HTR-8/SVneo (cell line): ENCODE data around the gene GYS1.
"Not testable (repeated sequence)": the region's sequence is repeated elsewhere in the genome, so short reads cannot be mapped to it uniquely, and the experiment has no call there.

Experiments
- DNase-seq: peaks from one replicate; pipeline ENCODE4 v3.0.0; 2011; ENCODE audit warnings: low spot score, mixed read lengths; ENCODE audit not compliant: insufficient read length
- FAIRE-seq: peaks from 2 replicates; lab custom pipeline; 2011; peaks lifted over from hg19 to GRCh38; lab: Jason Lieb, UNC

Gene GYS1

DNA sequence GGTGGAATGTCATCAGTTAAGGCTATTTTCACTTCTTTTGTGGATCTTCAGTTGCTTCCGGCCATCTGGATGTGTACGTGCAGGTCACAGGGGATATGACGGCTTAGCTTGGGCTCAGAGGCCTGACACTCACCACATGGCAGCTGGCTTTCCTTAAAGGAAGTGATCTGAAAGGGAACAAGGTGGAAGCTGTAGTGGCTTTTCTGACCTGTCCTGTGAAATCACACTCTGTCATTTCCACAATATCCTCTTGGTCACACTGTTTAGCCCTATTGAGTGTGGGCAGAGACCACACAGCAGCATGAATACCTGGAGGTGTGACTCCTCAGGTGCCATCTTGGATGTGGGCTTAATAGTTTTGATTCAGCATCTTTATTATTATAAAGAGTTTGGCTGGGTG is 43.0 kb downstream of the GYS1 start:
- FAIRE-seq (no peak), DNase-seq (no peak)

DNA sequence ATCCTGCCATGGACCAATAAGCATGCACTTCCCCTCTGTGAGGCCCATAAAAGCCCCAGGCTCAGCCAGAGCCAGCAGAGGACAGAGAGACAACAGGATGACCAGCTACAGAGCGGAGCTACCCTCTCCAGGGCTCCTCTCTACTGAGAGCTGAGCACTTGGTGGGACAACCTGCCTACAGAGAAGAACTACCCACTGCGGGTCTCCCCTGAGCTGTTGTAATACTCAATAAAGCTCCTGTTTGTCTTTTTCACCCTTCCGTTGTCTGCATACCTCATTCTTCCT is 45.9 kb downstream of the GYS1 start:
- FAIRE-seq = no peak
- DNase-seq = no peak

DNA sequence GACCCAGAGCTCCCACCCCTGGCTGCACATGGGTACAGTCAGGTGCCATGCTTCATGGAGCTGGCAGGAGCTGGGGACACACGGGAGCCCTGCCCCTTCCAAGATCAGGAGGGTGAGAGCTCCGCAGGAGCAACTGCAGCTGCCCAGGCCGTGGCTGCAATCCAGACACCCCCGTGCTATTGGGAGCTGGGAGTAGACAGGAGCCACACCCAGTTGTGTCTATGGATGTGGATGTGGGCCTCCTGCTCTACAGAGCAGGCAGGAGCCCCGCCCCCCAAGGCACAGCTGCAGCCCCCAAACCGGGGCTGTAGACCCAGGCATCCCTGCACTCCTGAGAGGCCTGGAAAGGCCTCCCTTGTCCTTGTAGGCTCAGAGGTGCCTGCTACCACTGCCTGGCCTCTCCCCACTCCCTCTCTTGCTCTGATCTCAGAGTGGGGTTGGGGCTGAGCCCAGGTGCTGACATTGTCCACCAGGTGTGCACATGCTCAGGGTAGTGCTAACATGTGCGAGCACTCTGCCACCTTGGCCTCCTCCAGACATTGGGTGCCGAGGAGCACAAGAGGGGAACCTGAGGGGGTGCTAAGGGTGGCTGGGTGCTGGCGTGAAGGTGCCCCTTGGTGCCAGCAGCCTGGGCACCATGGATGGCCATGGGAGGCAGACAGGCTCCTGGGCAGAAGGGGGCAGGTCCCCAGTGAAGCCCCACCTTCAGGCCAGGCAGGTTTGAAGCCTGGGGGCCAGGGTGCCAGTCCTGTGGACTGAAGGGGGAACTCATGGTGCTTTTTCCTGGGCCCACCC is 46.4 kb downstream of the GYS1 start:
- no peak for DNase-seq
- no peak for FAIRE-seq

DNA sequence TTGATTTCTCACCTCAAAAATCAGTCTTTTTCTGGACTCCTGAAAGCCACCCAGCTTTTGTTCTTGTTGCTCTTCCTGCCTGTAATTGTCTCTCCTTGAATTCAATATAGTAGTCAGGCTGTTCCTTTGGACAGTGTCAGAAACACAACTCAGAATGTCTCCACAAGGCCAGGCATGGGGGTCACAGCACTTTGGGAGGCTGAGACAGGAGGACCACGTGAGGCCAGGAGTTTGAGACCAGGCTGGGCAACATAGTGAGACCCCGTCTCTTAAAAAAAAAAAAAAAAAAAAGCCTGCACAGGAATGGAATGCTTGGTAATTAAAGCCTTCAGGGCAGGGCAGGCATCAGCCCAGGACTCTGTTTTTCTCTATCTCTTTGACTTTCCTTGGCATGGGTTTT is 47.3 kb downstream of the GYS1 start:
- no peak for DNase-seq
- no peak for FAIRE-seq

DNA sequence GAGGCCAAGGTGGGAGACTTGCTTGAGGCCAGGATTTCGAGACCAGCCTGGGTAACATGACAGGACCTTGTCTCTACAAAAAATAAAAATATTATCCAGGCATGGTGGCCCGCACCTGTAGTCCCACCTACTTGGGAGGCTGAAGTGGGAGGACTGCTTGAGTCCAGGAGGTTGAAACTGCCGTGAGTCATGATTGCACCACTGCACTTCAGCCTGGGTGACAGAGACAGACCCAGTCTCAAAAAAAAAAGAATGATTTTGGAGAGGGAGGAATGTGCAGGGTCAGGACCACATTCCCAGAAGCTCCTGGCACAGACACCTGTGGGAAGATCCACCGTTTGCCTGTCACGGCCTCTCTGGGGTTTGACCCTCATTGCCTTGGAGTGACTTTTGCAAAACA is 47.7 kb downstream of the GYS1 start:
- no peak for DNase-seq
- no peak for FAIRE-seq

DNA sequence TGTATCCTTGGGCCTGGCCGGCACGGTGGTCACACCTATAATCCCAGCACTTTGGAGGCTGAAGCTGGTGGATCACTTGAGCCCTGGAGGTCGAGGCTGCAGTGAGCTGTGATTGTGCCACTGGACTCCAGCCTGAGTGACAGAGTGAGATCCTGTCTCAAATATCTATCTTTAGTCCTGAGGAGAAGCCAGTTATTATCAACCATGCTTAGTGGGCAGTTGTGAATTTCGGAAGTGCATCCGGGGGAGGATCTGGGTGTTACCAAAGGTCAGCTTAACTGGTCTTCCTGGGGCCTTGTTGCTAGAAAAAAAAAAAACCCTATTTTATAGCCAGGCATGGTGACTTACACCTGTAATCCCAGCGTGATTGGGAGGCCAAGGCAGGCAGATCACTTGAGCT is 50.0 kb downstream of the GYS1 start:
- no peak for DNase-seq
- FAIRE-seq = no peak

DNA sequence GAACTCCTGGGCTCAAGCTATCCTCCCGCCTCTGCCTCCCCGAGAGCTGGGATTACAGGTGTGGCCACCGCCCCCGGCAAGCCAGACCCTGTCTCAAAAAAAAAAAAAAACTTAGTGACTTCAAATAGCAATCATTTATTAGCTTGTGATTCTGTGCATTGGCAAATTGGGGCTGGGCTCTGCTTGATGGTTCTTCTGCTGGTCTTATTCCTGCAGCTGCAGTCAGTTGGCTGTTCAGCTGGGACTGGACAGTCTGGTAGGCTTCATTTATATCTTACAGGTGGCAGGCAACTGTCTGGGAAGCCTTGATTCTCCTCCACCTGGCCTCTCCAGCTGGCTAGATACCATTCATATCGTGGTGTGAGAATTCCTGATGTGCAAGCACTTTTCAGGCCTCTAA is 52.2 kb downstream of the GYS1 start:
- no peak for DNase-seq
- no peak for FAIRE-seq

DNA sequence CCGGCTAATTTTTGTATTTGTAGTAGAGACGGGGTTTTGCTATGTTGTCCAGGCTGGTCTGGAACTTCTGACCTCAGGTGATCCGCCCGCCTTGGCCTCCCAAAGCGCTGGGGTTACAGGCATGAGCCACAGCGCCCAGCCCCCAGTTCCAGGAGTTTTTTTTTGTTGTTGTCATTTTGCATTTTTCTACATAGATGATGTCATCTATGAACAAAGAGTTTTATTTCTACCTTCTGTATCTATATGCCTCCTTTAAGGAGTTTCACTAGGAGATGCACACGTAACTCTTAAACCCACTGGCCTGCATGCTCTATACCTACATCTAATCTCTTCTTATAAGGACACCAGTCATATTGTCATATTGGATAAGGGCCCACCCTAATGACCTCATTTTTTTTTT is 54.9 kb downstream of the GYS1 start:
- no peak for DNase-seq
- no peak for FAIRE-seq

DNA sequence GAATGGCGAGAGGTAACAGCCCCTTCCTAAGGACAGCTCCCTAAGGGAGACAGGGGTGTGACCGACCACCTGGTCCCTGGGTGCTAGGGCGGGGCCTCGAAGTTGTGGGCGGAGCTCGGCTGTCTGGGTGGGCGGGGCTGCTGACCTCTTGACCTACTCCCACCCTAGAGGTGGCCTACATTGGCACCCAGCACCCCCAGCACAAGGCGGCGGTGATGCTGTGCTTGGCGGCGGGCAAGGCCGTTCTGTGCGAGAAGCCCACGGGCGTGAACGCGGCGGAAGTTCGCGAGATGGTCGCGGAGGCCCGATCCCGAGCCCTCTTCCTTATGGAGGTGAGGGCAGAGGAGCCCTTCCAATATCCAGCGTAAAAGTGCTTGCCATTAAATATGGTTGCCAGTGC is 57.2 kb downstream of the GYS1 start:
- DNase-seq (no peak), FAIRE-seq (no peak)

DNA sequence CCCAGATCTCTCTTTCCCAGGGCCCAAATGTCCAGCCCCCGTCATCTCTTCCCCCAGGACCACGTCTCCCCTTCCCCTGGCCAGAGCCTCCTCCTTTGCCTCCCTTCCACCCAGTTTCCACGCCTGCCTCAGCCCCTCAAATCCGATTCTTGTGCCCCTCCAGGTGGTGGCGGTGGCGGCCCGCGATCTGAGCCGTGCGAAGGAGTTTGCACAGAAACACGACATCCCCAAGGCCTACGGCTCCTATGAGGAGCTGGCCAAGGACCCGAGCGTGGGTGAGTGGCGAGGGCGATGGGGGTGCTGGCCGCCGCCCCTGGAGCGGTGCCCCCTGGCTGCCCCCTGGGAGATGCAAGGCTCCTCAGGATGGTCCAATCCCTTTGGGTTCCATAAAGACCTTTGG is 58.3 kb downstream of the GYS1 start:
- FAIRE-seq = no peak
- no peak for DNase-seq

DNA sequence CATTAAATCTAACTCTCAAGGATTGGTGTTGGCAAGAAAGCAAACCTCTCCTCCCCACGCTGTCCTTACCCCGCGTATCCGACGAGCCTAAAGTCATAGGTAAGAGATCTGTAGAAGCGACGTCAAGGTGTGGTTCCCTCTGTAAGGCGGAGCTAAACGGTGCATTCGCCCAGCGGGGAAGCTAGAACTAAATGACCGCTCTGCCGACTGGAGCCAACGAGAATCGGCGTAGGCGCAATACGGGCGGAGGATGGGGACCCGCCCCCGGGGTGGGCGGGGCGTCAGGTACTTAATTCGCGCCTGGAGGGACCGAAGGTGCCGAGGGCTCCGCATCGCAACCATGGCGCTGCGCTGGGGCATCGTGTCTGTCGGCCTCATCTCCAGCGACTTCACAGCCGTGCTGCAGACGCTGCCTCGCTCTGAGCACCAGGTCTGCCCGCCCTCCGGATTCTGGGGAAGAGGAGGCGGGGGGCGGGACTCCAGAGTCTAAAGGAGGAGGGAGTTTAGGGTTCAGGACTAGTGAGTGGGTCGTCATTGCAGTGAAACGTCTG is 59.7 kb downstream of the GYS1 start, which contains the start of gene DHDH:
DHDH (plus strand) TSS at position 318 of the 551 bp plus-strand sequence; CDS start at position 341, 23 bp downstream.
- FAIRE-seq = peak; percentile 52
- peak; percentile 86 for DNase-seq

DNA sequence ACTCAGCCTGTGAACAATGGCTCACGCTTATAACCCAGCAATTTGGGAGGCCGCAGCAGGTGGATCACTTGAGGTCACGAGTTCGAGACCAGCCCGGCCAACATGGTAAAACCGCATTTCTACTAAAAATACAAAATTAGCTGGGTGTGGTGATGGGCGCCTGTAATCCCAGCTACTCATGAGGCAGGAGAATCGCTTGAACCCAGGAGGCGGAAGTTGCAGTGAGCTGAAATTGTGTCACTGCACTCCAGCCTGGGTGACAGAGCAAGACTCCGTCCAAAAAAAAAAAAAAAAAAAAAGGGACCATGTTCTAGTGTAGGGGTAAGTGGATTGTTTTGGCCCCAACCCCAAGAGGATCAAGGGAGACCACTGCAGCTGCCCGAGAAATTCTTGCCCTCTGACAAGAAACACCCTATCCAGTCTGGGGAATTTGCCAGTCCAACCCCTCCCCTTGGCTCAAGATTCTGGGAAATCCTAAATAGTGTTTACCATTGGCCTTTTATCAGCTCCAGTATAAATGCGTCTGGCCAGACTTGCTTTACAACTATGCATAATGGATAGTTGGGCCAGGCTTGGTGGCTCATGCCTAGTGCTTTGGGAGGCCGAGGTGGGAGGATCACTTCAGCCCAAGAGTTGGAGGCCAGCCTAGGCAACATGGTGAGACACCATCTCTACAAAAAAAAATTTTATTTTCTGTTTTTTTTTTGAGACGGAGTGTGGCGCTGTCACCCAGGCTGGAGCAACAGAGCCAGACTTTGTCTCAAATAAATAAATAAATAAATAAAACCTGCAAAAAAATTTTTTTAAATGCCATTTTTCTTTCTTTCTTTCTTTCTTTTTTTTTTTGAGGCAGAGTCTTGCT is 64.7 kb downstream of the GYS1 start:
- DNase-seq (no peak), FAIRE-seq (no peak)

DNA sequence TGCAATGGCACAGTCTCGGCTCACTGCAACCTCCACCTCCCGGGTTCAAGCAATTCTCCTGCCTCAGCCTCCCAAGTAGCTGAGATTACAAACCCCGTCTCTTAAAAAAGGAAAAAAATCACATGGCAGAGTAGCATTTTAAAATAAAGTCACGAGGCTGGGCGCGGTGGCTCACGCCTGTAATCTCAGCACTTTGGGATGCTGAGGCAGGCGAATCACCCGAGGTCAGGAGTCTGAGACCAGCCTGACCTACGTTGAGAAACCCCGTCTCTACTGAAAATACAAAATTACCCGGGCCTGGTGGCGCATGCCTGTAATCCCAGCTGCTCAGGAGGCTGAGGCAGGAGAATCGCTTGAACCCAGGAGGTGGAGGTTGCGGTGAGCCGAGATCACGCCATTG is 65.4 kb downstream of the GYS1 start:
- FAIRE-seq, DNase-seq: not testable (repeated sequence)

DNA sequence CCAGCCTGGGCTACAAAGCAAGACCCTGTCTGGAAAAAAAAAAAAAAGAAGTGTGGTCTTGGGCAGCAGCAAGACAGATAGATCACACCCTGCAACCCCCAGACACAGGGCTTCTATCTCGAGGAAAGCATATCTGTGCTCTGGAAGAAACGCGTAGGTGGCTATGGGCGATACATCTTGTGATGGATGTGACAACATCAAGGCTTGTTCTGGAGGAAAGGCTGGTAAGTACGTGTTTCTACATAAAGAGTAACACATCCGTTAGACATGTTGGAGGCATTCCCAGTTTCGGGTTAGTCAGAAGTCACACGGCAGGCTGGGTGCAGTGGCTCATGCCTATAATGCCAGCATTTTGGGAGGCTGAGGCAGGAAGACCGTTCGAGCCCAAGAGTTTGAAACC is 66.2 kb downstream of the GYS1 start:
- FAIRE-seq (peak; percentile 13), DNase-seq (peak; percentile 67)

DNA sequence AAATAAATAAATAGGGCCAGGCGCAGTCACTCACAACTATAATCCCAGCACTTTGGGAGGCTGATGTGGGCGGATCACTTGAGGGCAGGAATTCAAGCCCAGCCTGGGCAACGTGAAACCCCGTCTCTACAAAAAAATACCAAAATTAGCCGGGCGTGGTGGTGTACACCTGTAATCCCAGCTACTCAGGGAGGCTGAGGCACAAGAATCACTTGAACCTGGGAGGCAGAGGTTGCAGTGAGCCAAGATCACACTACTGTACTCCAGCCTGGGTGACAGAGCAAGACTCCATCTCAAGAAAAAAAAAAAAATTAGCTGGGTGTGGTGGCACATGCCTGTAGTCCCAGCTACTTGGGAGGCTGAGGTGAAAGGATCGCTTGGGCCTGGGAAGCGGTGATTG is 67.2 kb downstream of the GYS1 start:
- not testable (repeated sequence) for DNase-seq, FAIRE-seq

DNA sequence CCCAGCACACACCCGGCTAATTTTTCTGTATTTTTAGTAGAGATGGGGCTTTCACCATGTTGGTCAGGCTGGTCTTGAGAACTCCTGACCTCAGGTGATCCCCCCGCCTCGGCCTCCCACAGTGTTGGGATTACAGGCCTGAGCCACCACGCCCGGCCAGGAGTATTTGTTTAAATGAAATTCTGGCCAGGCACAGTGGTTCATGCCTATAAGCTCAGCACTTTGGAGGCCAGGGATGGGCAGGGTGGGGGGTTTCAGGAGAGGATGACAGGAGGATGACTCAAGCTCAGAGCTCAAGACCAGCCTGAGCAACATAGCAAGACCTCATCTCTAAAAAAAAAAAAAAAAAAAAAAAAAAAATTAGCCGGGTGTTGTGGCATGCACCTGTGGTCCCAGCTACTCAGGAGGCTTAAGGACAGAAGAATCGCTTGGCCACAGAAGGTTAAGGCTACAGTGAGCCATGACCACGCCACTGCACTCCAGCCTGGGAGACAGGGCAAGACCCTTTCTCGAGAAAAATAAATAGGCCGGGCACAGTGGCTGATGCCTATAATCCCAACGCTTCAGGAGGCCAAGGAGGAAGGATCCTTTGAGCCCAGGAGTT is 67.8 kb downstream of the GYS1 start:
- DNase-seq (no peak), FAIRE-seq (no peak)

DNA sequence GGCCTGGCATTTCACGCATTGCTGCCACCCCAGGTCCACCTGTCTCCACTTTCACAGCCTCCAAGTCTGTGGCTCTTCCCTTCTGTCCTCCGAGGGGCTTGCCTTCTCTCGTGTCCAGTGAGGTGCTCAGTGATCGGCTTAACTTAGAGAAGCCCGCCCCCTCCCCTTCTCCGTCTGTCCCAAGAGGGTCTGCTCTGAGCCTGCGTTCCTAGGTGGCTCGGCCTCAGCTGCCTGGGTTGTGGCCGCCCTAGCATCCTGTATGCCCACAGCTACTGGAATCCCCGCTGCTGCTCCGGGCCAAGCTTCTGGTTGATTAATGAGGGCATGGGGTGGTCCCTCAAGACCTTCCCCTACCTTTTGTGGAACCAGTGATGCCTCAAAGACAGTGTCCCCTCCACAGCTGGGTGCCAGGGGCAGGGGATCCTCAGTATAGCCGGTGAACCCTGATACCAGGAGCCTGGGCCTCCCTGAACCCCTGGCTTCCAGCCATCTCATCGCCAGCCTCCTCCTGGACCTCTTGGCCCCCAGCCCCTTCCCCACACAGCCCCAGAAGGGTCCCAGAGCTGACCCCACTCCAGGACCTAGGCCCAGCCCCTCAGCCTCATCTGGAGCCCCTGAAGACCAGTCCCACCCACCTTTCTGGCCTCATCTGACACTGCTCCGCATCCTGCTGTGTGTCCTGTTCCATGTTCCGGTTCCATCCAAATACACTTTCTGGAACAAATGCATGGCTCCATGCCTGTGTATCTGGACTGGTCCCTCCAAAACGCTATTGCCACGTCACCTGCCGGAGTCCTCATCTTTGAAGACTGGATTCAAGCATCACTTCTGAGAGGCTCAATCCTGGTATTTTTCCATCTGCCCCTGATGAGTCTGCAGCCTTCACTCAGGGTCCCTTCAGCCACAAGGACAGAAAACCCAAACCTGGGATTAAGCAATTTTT is 70.3 kb downstream of the GYS1 start:
- no peak for DNase-seq
- no peak for FAIRE-seq

DNA sequence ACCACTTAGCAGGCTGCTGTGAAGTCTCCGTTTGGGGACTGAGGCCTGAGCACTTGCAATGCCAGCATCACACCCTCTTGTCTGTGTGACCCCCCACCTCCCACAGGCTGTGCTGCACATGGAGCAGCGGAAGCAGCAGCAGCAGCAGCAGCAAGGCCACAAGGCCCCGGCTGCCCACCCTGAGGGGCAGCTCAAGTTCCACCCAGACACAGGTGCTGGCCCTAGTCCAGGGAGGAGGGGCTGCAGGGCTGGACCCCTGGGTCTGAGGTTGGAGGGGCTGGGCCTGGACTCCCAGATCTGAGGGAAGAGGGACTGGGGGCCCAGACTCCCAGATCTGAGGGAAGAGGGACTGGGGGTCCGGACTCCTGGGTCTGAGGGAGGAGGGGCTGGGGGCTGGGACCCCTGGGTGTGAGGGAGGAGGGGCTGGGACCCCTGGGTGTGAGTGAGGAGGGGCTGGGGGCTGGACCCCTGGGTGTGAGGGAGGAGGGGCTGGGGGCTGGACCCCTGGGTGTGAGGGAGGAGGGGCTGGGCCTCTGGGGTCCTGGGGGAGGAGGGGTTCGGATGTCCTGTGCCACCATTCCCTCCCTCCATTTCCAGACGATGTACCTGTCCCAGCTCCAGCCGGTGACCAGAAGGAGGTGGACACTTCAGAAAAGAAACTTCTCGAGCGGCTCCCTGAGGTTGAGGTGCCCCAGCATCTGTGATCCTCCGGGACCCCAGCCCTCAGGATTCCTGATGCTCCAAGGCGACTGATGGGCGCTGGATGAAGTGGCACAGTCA is 71.2 kb downstream of the GYS1 start:
- DNase-seq (no peak), FAIRE-seq (no peak)

DNA sequence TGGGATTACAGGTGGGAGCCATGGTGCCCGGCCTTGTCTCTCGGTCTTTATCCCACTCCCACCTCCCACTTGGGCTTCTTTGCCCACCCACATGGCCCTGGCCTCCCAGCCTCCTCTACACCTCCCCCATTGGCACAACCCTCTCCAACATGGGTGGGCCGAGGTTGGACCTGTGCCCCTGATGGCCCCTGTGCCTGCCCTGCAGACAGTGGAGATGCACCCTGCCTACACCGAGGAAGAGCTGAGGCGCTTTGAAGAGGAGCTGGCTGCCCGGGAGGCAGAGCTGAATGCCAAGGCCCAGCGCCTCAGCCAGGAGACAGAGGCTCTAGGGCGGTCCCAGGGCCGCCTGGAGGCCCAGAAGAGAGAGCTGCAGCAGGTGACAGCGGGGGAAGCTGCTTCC is 72.2 kb downstream of the GYS1 start:
- FAIRE-seq (no peak), DNase-seq (no peak)
